GM12874 (cell line): ENCODE measurements around the gene ARAP2.

Experiments used
- CTCF ChIP-seq: IDR thresholded peaks from 2 replicates; pipeline ENCODE4 v1.5.1; 2011; ENCODE audit warnings: low read depth, mild to moderate bottlenecking, control low read depth, low read length, moderate library complexity; ENCODE audit not compliant: insufficient read depth

Gene ARAP2

GRCh38 chr4:36255577-36255976, 11.3 kb upstream of the ARAP2 start:
- TF ChIP-seq CTCF: no peak

GRCh38 chr4:36254371-36254770, 10.1 kb upstream of the ARAP2 start:
- TF ChIP-seq CTCF: no peak

GRCh38 chr4:36251983-36252382, 7.7 kb upstream of the ARAP2 start:
- TF ChIP-seq CTCF: no peak

- TF ChIP-seq CTCF: no peak
Measured at GRCh38 chr4:36249610-36250009, 5.3 kb upstream of the ARAP2 start.

GRCh38 chr4:36243355-36244256, 708 bp downstream of the ARAP2 start:
- no peak for TF ChIP-seq CTCF

- no peak for TF ChIP-seq CTCF
Measured at GRCh38 chr4:36242629-36243354, 1.5 kb downstream of the ARAP2 start.

- no peak for TF ChIP-seq CTCF
Measured at GRCh38 chr4:36241771-36242170, 2.5 kb downstream of the ARAP2 start.
